Heart right ventricle (tissue), 16 donors: ENCODE measurements around the gene GPALPP1. TPM values are rescaled to one million over a fixed set of nuclear protein-coding genes. Genes with fewer than 3 reads are reported as not detected.

Experiments used
- ATAC-seq, 8 donors: fragments of 200-7000 bp; cut with Tn5 transposase; one replicate each; pipeline ENCODE4 v1.9.1; 2020; ENCODE audit warnings: mild to moderate bottlenecking in 8 of 8, moderate library complexity in 8 of 8, moderate number of reproducible peaks in 1 of 8
- DNase-seq, 2 donors: peaks; one replicate each; pipeline ENCODE4 v3.0.0-alpha.2; 2020
- H3K27ac ChIP-seq, 10 donors: fragments of 200-600 bp; sonication (generic) in 2 of 10; one replicate each; pipeline versions ENCODE4 v1.5.0 to v1.8.0; 2020 to 2022; ENCODE audit warnings: mild to moderate bottlenecking in 3 of 10
- H3K27me3 ChIP-seq, 7 donors: fragments of 200-600 bp; one replicate each; pipeline ENCODE4 v1.8.0; 2021 to 2022; ENCODE audit warnings: mild to moderate bottlenecking in 2 of 7
- H3K36me3 ChIP-seq, 9 donors: fragments of 200-600 bp; sonication (generic) in 1 of 9; one replicate each; pipeline versions ENCODE4 v1.5.0 to v1.8.0; 2020 to 2022; ENCODE audit warnings: mild to moderate bottlenecking in 2 of 9
- H3K4me1 ChIP-seq, 9 donors: fragments of 200-600 bp; sonication (generic) in 1 of 9; one replicate each; pipeline versions ENCODE4 v1.5.0 to v1.8.0; 2020 to 2022; ENCODE audit warnings: mild to moderate bottlenecking in 4 of 9
- H3K4me3 ChIP-seq, 10 donors: fragments of 200-600 bp; sonication (generic) in 2 of 10; one replicate each; pipeline versions ENCODE4 v1.5.0 to v1.8.0; 2020 to 2022; ENCODE audit warnings: mild to moderate bottlenecking in 7 of 10, moderate library complexity in 2 of 10
- H3K9me3 ChIP-seq, 11 donors: fragments of 200-600 bp in 10 of 11; sonication (generic) in 2 of 11; one replicate each; pipeline versions ENCODE4 v1.5.0 to v1.8.0; 2013 to 2022; ENCODE audit warnings: mild to moderate bottlenecking in 2 of 11, control low read depth in 1 of 11, moderate library complexity in 1 of 11
- WGBS, 2 donors: extraction: QIAGEN DNeasy Blood & Tissue Kit; methylation state at CpG; one replicate each; pipeline ENCODE4 v1.1.7; 2013; ENCODE audit warnings: inconsistent platforms in 1 of 2; 5-methylcytosine and 5-hydroxymethylcytosine counted together
- intact Hi-C, 10 donors: fragments of 100-400 bp; cut with DNase I; formaldehyde crosslinking; loops; one replicate each; pipeline versions ENCODE4 v1.11.1 to v1.14.2; 2022
- polyA plus RNA-seq, 2 donors: library from polyadenylated mRNA; stranded (reverse); fragments of 200-250 nt; gene quantifications; one replicate each; pipeline ENCODE4 v1.2.3, GENCODE V29; 2013
- total RNA-seq, 10 donors: library from RNA; stranded (reverse); fragmentation: NEBNext Ultra II Directional in 3 of 10; extraction: Animal tissue kit (Norgen Biotek cat#: 25700) in 3 of 10; gene quantifications; one replicate each; pipeline versions ENCODE4 v1.2.1 to v1.2.4, GENCODE V29; 2021 to 2023
- TF ChIP-seq, protein P1 (sequence below), 9 donors: fragments of 200-600 bp; sonication (generic) in 2 of 9; IDR thresholded peaks; one replicate each; pipeline versions ENCODE4 v1.5.0 to v1.8.0; 2021 to 2022; ENCODE audit warnings: antibody characterized with exemption in 9 of 9, mild to moderate bottlenecking in 5 of 9, moderate library complexity in 1 of 9
- donor health status: Arrhythmogenic right ventricular cardiomyopathy.
- donor health status: ischemic (EF 13 %, LVEDD 7.1; RV severe dilation, severe dysfunction).
- donor health status: healthy with polysubstance abuse.
- donor health status: DM: no; HTN: yes; CAD: no.
- donor health status: DM: no; HTN: no; CAD: no.
- donor health status: ischemic (EF 25% LVEDD 6.9; RV normal size, moderate dysfunction).
- donor health status: ischemic (EF 25% LVEDD 5.7; RV mildly dilated, moderate dysfunction).
- donor health status: healthy.
- donor health status: DM: yes; HTN: yes; CAD: no.
- donor health status: Ischemic cardiomyopathy.
- donor health status: ischemic (EF 35%, LVEDD 5.7; RV mildly dilated, moderate dysfunction).
- donor health status: nonischemic (EF 11% LVEDD 7.7; RV severe dilation, severe dysfunction).
- donor health status: DM: yes; HTN: yes; CAD: no.
- donor health status: PGD.
- donor health status: ischemic (EF 29% LVEDD 5.4; RV normal size, mild dysfunction).
- donor health status: nonischemic (EF 23%, LVEDD 6.1; RV moderate dilation, normal function).

GPALPP1 gene
- total and polyA plus RNA-seq, 12 donors, result 5.7 to 16.5 (median 12.2) TPM

DNA sequence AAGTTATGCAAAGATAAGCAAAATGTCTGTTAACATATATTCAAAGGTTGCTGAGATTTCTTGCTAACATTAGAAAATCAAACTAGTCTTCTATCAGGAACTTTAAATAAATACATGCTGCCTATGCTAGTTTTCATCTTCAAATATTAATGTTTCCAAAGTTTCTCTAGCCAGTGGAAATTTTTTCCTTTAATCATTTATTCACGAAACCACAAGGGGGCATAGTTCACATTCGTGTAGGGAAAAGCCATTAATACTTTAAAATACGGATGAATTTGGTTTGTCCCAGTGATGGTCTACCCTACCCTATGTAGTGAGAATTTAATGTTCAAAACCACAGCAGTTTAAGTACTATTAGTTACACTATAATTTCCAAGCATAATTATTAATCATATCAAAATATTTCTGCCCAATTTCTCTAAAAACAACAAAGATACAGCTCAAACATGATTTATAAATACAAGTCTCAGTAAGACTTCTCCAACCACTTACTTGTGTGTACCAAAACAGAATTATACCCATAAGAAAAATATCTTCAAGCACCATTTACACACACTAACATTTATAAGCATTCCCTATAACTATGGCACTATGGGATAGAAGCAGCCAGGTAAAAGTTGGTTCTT lies 16.3 kb upstream of the GPALPP1 start:
- no peak overlapping the region for H3K4me3 ChIP-seq
- H3K27ac ChIP-seq, result no peak overlapping the region
- intact Hi-C loops, result loop anchor here in 7 of 10 donors (5.0 to 10.0 kb wide), 8 partner anchors 56 to 1068 kb away; partner anchors contain the start of gene TSC22D1 (in 3 of the 7)
- WGBS, 2 donors, result 5 to 10% methylated on average over 3 of the region's 3 CpGs
- DNase-seq (no peak), ATAC-seq (no peak)
- peaks cover 0 to 24% (median 6%) of the 10 kb centered on the region in 9 donors for H3K4me1 ChIP-seq
- no peaks in the 10 kb centered on the region for H3K9me3 ChIP-seq
- no peaks in the 10 kb centered on the region for H3K27me3 ChIP-seq
- H3K36me3 ChIP-seq, result peaks cover 0 to 39% (median 3%) of the 10 kb centered on the region in 9 donors
- TF ChIP-seq, protein P1, sequence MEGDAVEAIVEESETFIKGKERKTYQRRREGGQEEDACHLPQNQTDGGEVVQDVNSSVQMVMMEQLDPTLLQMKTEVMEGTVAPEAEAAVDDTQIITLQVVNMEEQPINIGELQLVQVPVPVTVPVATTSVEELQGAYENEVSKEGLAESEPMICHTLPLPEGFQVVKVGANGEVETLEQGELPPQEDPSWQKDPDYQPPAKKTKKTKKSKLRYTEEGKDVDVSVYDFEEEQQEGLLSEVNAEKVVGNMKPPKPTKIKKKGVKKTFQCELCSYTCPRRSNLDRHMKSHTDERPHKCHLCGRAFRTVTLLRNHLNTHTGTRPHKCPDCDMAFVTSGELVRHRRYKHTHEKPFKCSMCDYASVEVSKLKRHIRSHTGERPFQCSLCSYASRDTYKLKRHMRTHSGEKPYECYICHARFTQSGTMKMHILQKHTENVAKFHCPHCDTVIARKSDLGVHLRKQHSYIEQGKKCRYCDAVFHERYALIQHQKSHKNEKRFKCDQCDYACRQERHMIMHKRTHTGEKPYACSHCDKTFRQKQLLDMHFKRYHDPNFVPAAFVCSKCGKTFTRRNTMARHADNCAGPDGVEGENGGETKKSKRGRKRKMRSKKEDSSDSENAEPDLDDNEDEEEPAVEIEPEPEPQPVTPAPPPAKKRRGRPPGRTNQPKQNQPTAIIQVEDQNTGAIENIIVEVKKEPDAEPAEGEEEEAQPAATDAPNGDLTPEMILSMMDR (IDR thresholded peaks at IDR 0.05), result peak; percentile 34 to 71 (median 64)

DNA sequence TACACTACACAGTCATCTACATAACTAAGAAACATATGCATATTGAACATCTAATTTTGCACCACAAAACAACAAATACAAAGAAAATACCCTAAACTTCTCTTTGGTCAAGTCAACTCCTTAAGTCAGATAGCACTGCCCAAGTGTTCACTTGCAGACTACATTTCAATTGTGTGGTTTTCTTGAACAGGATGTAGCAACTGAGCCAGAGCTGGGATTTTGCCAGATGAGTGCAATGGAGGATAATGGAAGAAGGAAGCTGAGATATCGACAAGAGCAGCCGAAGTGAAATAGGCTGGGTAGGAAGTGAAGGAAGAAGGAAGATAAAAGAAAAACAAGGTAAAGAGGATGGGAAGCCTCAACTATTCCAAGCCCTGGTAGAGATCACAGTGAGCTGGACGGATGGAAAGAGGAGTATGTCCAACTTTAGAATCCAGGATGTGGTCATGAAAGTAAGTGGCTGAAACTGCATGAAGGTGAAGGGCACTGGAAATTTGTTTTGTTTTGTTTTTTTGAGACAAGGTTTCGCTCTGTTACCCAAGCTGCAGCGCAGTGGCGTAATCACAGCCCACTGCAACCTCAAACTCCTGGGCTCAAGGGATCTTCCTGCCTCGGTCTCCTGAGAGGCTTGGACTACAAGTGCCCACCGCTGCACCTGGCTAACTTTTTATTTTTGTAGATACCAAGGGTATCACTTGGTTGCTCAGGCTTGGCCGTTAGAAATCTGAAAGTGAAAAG lies 15.1 kb upstream of the GPALPP1 start:
- 64 to 70% methylated on average over 9 of the region's 9 CpGs for WGBS, 2 donors
- TF ChIP-seq, protein P1 (IDR thresholded peaks at IDR 0.05), result no peak
- DNase-seq (peak in 1 of 2 donors; percentile 68), ATAC-seq (peak in 5 of 8 donors; percentile 43 to 73 (median 52))
- H3K27me3 ChIP-seq, result no peaks in the 10 kb centered on the region
- H3K9me3 ChIP-seq, result no peaks in the 10 kb centered on the region
- peak overlapping the region in 4 of 10 donors; percentile 5 to 49 (median 22) for H3K27ac ChIP-seq
- peaks cover 0 to 23% (median 6%) of the 10 kb centered on the region in 9 donors for H3K4me1 ChIP-seq
- no peak overlapping the region for H3K4me3 ChIP-seq
- H3K36me3 ChIP-seq, result peaks cover 0 to 45% (median 12%) of the 10 kb centered on the region in 9 donors
- intact Hi-C loops, result loop anchor here in 7 of 10 donors (5.0 to 10.0 kb wide), 8 partner anchors 57 to 1069 kb away; partner anchors contain the start of gene TSC22D1 (in 3 of the 7)

DNA sequence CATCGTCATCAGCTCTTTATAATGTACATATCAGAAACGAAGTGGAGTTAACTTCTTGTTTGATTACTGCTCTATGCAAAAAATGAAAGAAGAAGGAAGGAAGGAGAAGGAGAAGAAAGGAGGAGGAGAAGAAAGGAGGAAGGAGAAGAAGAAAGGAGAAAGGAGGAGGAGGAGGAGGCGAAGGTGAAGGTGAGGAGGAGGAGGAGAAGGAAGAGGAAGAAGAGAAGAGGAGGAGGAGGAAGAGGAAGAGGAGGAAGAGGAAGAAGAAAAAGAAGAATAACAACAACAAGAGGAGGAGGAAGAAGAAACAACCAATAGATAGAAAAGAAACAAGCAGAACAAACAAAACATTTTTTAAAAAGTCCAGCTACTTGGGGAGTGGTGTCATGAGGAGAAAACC lies 13.1 kb upstream of the GPALPP1 start:
- H3K4me3 ChIP-seq, result no peak overlapping the region
- intact Hi-C loops, result loop anchor here in 3 of 10 donors (10.0 kb wide), 3 partner anchors 329 to 1071 kb away; partner anchors contain the start of gene TSC22D1 (in 1 of the 3)

More for the DNA sequence above, 13.1 kb upstream of the GPALPP1 start:
- no peaks in the 10 kb centered on the region for H3K9me3 ChIP-seq
- H3K27ac ChIP-seq, result no peak overlapping the region
- TF ChIP-seq, protein P1 (IDR thresholded peaks at IDR 0.05), result no peak
- no peak for ATAC-seq
- peaks cover 0 to 18% (median 6%) of the 10 kb centered on the region in 9 donors for H3K4me1 ChIP-seq
- H3K27me3 ChIP-seq, result no peaks in the 10 kb centered on the region
- 84 to 88% methylated on average over 3 of the region's 3 CpGs for WGBS, 2 donors
- peaks cover 0 to 65% (median 15%) of the 10 kb centered on the region in 9 donors for H3K36me3 ChIP-seq
- no peak for DNase-seq
